Thyroid gland (tissue), 4 donors: ENCODE measurements around the gene L1CAM.

ENCODE experiments used
- POLR2A ChIP-seq, 2 donors: fragments of 450-650 bp; IDR thresholded peaks; one replicate each; pipeline ENCODE4 v1.6.1; 2017; ENCODE audit warnings: antibody characterized with exemption in 2 of 2, mild to moderate bottlenecking in 2 of 2, moderate library complexity in 1 of 2
- TF ChIP-seq, protein P1 (sequence below), 6 experiments: fragments of 200-600 bp in 3 of 6; fragments of 450-650 bp in 3 of 6; sonication (generic) in 3 of 6; IDR thresholded peaks; one replicate each; pipeline ENCODE4 v1.5.1; 2016 to 2019; ENCODE audit warnings: antibody characterized with exemption in 6 of 6, mild to moderate bottlenecking in 2 of 6, inconsistent platforms in 1 of 6, moderate library complexity in 1 of 6

DNA sequence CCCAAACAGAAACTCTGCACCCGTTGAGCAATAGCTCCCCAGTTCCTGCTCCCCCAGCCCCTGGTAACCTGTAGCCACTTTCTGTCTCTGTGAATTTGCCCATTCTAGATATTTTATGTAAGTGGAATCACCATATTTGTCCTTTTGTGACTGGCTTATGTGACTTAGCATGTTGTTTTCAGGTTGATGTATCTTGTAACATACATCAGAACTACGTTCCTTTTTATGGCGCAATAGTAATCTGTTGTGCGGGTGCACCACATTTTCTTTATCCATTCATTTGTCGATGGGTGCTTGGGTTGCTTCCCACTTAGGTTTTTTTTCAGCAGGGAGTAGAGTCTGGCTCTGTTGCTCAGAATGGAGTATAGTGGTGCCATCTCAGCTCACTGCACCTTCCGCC, 49.1 kb downstream of the L1CAM start:
- TF ChIP-seq, protein P1, sequence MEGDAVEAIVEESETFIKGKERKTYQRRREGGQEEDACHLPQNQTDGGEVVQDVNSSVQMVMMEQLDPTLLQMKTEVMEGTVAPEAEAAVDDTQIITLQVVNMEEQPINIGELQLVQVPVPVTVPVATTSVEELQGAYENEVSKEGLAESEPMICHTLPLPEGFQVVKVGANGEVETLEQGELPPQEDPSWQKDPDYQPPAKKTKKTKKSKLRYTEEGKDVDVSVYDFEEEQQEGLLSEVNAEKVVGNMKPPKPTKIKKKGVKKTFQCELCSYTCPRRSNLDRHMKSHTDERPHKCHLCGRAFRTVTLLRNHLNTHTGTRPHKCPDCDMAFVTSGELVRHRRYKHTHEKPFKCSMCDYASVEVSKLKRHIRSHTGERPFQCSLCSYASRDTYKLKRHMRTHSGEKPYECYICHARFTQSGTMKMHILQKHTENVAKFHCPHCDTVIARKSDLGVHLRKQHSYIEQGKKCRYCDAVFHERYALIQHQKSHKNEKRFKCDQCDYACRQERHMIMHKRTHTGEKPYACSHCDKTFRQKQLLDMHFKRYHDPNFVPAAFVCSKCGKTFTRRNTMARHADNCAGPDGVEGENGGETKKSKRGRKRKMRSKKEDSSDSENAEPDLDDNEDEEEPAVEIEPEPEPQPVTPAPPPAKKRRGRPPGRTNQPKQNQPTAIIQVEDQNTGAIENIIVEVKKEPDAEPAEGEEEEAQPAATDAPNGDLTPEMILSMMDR (IDR thresholded peaks at IDR 0.05): no peak
- no peak for TF ChIP-seq POLR2A (IDR thresholded peaks at IDR 0.05)
